Small intestine (tissue), 7 donors: ENCODE data around the gene VIPR1. TPM values are rescaled to one million over a fixed set of nuclear protein-coding genes. Genes with fewer than 3 reads are reported as not detected.

Experiments
- DNase-seq, 2 donors: peaks; one replicate each; pipeline versions ENCODE4 v3.0.0 to v3.0.0-alpha.2; 2013
- FAIRE-seq: peaks from 2 replicates; lab custom pipeline; 2012; peaks lifted over from hg19 to GRCh38; lab: Jason Lieb, UNC
- H3K27ac ChIP-seq, 3 donors: one replicate each; pipeline ENCODE4 v1.5.1; 2013; ENCODE audit warnings: low read length in 2 of 3, mild to moderate bottlenecking in 2 of 3, control low read depth in 1 of 3, inconsistent platforms in 1 of 3, low read depth in 1 of 3, moderate library complexity in 1 of 3
- H3K27me3 ChIP-seq, 3 donors: one replicate each; pipeline ENCODE4 v1.6.1; 2013; ENCODE audit warnings: low read length in 3 of 3, inconsistent platforms in 1 of 3; ENCODE audit not compliant: control insufficient read depth in 3 of 3, insufficient read depth in 3 of 3
- H3K36me3 ChIP-seq, 3 donors: one replicate each; pipeline ENCODE4 v1.6.1; 2013; ENCODE audit warnings: low read length in 3 of 3, inconsistent platforms in 1 of 3, low read depth in 1 of 3, mild to moderate bottlenecking in 1 of 3, moderate library complexity in 1 of 3; ENCODE audit not compliant: control insufficient read depth in 3 of 3, insufficient read depth in 2 of 3
- H3K4me1 ChIP-seq, 3 donors: one replicate each; pipeline ENCODE4 v1.6.1; 2013; ENCODE audit warnings: low read length in 2 of 3, inconsistent platforms in 1 of 3, low read depth in 1 of 3, mild to moderate bottlenecking in 1 of 3, moderate library complexity in 1 of 3; ENCODE audit not compliant: control insufficient read depth in 3 of 3, insufficient read depth in 2 of 3
- H3K4me3 ChIP-seq, 3 donors: one replicate each; pipeline ENCODE4 v1.5.1; 2013; ENCODE audit warnings: low read length in 3 of 3, control low read depth in 1 of 3, inconsistent platforms in 1 of 3, low read depth in 1 of 3, mild to moderate bottlenecking in 1 of 3, moderate library complexity in 1 of 3
- H3K9me3 ChIP-seq, 2 donors: one replicate each; pipeline ENCODE4 v1.6.1; 2013; ENCODE audit warnings: low read depth in 1 of 2, low read length in 1 of 2; ENCODE audit not compliant: control insufficient read depth in 2 of 2, insufficient read depth in 1 of 2
- WGBS, 3 donors: extraction: QIAGEN DNeasy Blood & Tissue Kit; methylation state at CpG; one replicate each; pipeline ENCODE4 v1.1.7; 2013; 5-methylcytosine and 5-hydroxymethylcytosine counted together
- polyA plus RNA-seq, 4 donors: library from polyadenylated mRNA; stranded (reverse) in 3 of 4; unstranded in 1 of 4; fragments of 200-250 nt in 3 of 4; fragments of 120-200 nt in 1 of 4; gene quantifications; one replicate each; pipeline versions ENCODE4 v1.2.1 to v1.2.3, GENCODE V29; 2013
- donor health status: healthy with polysubstance abuse.
- donor health status: control.
- donor health status: control.
- donor health status: Bipolar disorder and iron deficiency.
- donor health status: healthy.

Gene VIPR1
- polyA plus RNA-seq, 4 donors, result 32.1 to 114 (median 75.8) TPM

DNA sequence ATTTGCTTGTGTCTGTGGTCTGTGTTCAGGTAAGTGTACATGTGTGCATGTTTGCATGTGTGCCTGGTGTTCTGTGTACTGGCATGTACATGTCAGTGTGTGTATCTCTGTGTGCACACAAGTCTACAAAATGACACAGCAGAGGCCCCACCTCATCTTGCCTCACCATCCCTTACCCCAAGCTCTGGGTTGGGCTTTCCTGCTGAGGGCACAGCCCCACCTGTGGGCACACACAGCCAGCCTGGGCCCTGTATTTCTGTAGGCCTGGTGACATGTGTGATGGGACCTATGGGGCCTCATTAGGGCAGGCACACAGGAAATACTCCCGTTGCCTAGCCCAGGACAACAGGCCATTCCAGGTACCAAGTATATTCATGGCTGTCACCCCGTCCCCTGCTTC, 13.5 kb downstream of the VIPR1 start:
- DNase-seq, result no peak

GRCh38 chr3:42516443-42516842, 14.0 kb downstream of the VIPR1 start:
- Histone ChIP-seq H3K27ac (peak overlapping the region; percentile 11 to 89 (median 22)), H3K4me1 (peaks cover 3 to 49% (median 23%) of the 10 kb centered on the region in 3 donors), H3K4me3 (no peak overlapping the region), H3K9me3 (no peaks in the 10 kb centered on the region), H3K36me3 (peaks cover 0 to 80% (median 5%) of the 10 kb centered on the region in 3 donors), H3K27me3 (no peaks in the 10 kb centered on the region)
- peak; percentile 49 to 86 for DNase-seq
- no peak for FAIRE-seq
- WGBS, 3 donors, result 18 to 52% (median 46%) methylated on average over 5 of the region's 5 CpGs

More for the DNA sequence above, 13.5 kb downstream of the VIPR1 start:
- 36 to 71% (median 56%) methylated on average over 2 of the region's 2 CpGs for WGBS, 3 donors
- Histone ChIP-seq H3K4me1 (peaks cover 3 to 54% (median 23%) of the 10 kb centered on the region in 3 donors), H3K27ac (peak overlapping the region; percentile 11 to 89 (median 22)), H3K9me3 (no peaks in the 10 kb centered on the region), H3K4me3 (no peak overlapping the region), H3K36me3 (peaks cover 0 to 81% (median 5%) of the 10 kb centered on the region in 3 donors), H3K27me3 (no peaks in the 10 kb centered on the region)
- FAIRE-seq, result no peak

- WGBS, 3 donors, result 6 to 47% (median 30%) methylated on average over 4 of the region's 4 CpGs
- Histone ChIP-seq H3K27me3 (no peaks in the 10 kb centered on the region), H3K9me3 (no peaks in the 10 kb centered on the region), H3K27ac (peak overlapping the region; percentile 9 to 89 (median 11)), H3K4me1 (peaks cover 3 to 42% (median 20%) of the 10 kb centered on the region in 3 donors), H3K4me3 (no peak overlapping the region), H3K36me3 (peaks cover 0 to 79% (median 5%) of the 10 kb centered on the region in 3 donors)
- FAIRE-seq (no peak), DNase-seq (peak; percentile 52 to 75)
These were observed 14.7 kb downstream of the VIPR1 start for GRCh38 chr3:42517117-42517516.

DNA sequence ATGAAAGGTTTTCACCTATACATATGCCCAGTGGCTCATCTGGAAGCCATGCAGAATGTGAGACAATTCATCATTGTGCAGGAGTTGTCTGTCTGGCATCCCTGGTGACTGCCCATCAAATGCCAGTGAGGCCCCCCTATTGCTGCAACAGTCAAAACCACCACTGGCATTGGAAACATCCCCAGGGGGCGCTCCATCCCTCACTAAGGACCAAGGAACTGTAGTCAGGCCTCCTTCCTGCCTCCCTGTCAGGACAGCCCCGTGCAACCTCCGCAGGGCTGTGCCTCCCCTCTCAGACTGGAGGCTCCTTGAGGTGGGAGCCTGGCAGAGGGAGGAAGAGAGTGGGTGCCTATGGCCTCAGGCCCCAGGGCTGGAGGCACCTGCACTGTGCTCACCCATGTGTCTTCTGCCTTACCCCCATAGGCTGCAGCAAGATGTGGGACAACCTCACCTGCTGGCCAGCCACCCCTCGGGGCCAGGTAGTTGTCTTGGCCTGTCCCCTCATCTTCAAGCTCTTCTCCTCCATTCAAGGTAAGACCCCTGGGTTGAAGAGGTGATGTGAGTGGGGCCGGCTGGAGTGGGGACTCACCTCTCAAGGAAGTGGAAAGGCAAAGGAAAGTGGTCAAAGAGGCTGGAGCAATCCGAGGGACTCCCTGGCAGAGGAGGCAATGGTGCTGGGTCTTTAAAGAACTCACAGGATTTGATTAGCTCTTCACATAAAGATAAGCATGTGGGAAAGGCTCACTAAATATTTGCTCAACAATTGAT, 16.5 kb downstream of the VIPR1 start:
- WGBS, 3 donors, result 75 to 86% (median 78%) methylated on average over 6 of the region's 6 CpGs
- Histone ChIP-seq H3K4me3 (no peak overlapping the region), H3K4me1 (peaks cover 3 to 32% (median 17%) of the 10 kb centered on the region in 3 donors), H3K27ac (no peak overlapping the region), H3K27me3 (no peaks in the 10 kb centered on the region), H3K36me3 (peaks cover 0 to 77% (median 12%) of the 10 kb centered on the region in 3 donors), H3K9me3 (no peaks in the 10 kb centered on the region)
- FAIRE-seq (no peak), DNase-seq (no peak)

GRCh38 chr3:42519568-42519962, 17.1 kb downstream of the VIPR1 start:
- FAIRE-seq, result no peak
- peaks cover 3 to 28% (median 13%) of the 10 kb centered on the region in 3 donors for H3K4me1 ChIP-seq
- WGBS, 3 donors, result 52 to 71% (median 59%) methylated on average over 2 of the region's 2 CpGs
- no peaks in the 10 kb centered on the region for H3K9me3 ChIP-seq
- peaks cover 0 to 77% (median 12%) of the 10 kb centered on the region in 3 donors for H3K36me3 ChIP-seq
- peak in 1 of 2 donors; percentile 47 for DNase-seq
- no peak overlapping the region for H3K4me3 ChIP-seq
- no peak overlapping the region for H3K27ac ChIP-seq
- no peaks in the 10 kb centered on the region for H3K27me3 ChIP-seq

DNA sequence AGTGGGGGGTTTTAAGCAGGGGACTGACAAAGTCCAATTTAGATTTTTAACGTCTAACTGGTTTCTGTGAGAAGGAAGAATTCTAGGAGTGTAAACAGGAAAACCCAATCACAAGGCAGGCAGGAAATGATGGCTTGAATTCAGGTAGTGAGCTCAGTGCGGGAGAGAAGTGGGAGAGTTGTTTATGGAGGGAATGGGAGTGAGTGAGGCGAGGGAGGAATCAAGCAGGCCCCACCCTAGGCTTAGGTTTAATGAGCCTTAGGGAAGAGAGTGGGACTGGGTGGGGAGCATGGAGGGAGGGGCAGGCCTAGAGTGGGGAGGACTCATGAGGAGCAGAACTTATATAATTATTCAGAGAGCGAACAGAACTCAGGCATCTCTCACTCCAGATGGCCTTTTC, 17.9 kb downstream of the VIPR1 start:
- H3K27me3 ChIP-seq, result no peaks in the 10 kb centered on the region
- no peaks in the 10 kb centered on the region for H3K9me3 ChIP-seq
- FAIRE-seq (no peak), DNase-seq (no peak)
- H3K4me3 ChIP-seq, result no peak overlapping the region
- H3K36me3 ChIP-seq, result peaks cover 0 to 75% (median 12%) of the 10 kb centered on the region in 3 donors
- H3K27ac ChIP-seq, result no peak overlapping the region
- 42 to 50% (median 47%) methylated on average over 4 of the region's 4 CpGs for WGBS, 3 donors
- peaks cover 3 to 26% (median 12%) of the 10 kb centered on the region in 3 donors for H3K4me1 ChIP-seq

DNA sequence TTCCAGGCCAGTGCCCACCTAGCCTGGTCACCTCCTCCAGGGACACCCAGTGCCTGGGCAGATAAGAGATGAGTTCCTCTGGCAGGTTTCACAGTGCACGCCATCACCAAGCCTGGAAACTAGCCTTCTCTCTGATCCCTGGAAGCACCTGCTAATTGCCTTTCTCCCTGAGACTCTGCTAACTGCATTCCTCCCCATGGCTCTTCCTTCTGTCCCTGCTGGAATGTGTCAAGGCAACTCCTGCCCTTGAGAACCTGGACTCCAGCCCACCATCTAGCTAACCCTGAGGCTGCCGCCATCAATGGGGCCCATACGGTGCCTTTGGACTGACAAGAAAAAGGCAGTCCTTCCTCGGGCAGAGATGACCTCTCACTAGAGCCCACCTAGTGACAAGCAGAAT, 18.5 kb downstream of the VIPR1 start:
- Histone ChIP-seq H3K4me1 (peaks cover 3 to 31% (median 11%) of the 10 kb centered on the region in 3 donors), H3K4me3 (no peak overlapping the region), H3K36me3 (peaks cover 0 to 77% (median 12%) of the 10 kb centered on the region in 3 donors), H3K27me3 (no peaks in the 10 kb centered on the region), H3K9me3 (no peaks in the 10 kb centered on the region), H3K27ac (no peak overlapping the region)
- FAIRE-seq, result no peak
- DNase-seq, result no peak
- 89 to 93% (median 92%) methylated on average over 4 of the region's 4 CpGs for WGBS, 3 donors

DNA sequence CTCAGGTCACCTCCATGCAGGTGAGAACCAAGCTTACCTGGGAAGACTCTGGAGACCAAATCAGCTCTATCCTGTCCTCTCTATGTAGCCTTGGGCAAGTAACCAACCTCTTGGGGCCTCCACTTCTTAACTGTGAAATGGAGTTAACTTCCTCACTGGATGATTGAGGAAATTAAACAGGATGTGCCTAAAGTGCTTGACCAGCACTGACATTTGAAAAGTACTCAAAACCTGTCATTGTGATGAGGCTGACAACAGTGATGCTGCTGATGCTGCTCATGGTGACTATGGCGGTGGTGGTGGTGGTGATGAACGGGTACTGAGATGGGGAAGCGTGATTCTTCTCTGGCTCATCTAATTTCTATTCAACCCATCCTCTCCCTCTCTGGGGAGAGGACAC, 22.3 kb downstream of the VIPR1 start:
- Histone ChIP-seq H3K27me3 (no peaks in the 10 kb centered on the region), H3K4me1 (peaks cover 0 to 13% (median 3%) of the 10 kb centered on the region in 3 donors), H3K36me3 (peaks cover 0 to 88% (median 13%) of the 10 kb centered on the region in 3 donors), H3K27ac (no peak overlapping the region), H3K4me3 (no peak overlapping the region), H3K9me3 (no peaks in the 10 kb centered on the region)
- WGBS, 3 donors, result 92 to 96% (median 96%) methylated on average over 3 of the region's 3 CpGs
- FAIRE-seq, result no peak
- DNase-seq, result no peak
